Lower leg skin (tissue), 4 donors: ENCODE results near the gene GALE. TPM values are rescaled to one million over a fixed set of nuclear protein-coding genes. Genes with fewer than 3 reads are reported as not detected.

Source experiments
- DNase-seq, 2 donors: peaks; one replicate each; pipeline ENCODE4 v3.0.0-alpha.2; 2019; ENCODE audit warnings: low spot score in 2 of 2
- H3K4me3 ChIP-seq: fragments of 200-600 bp; sonication (generic); 2 replicates; pipeline ENCODE4 v1.5.1; 2017; ENCODE audit warnings: mild to moderate bottlenecking, low read depth; ENCODE audit not compliant: poor library complexity, severe bottlenecking
- CTCF ChIP-seq, 3 donors: fragments of 450-650 bp; IDR thresholded peaks; one replicate each; pipeline ENCODE4 v1.5.1; 2016; ENCODE audit warnings: antibody characterized with exemption in 3 of 3, mild to moderate bottlenecking in 3 of 3, moderate library complexity in 2 of 3
- POLR2A ChIP-seq, 2 donors: fragments of 450-650 bp; IDR thresholded peaks; one replicate each; pipeline ENCODE4 v1.6.1; 2016 to 2017; ENCODE audit warnings: antibody characterized with exemption in 2 of 2, mild to moderate bottlenecking in 1 of 2, moderate library complexity in 1 of 2
- WGBS, 2 donors: methylation state at CpG; one replicate each; pipeline ENCODE4 v1.1.5; 2018; 5-methylcytosine and 5-hydroxymethylcytosine counted together
- intact Hi-C: fragments of 100-400 bp; cut with DNase I; formaldehyde crosslinking; loops from one replicate; pipeline ENCODE4 v1.15.0; 2023; ENCODE audit warnings: low total_unique reads
- total RNA-seq, 4 donors: library from RNA; depleted of rRNA; stranded (reverse); fragments of >200 nt; gene quantifications; one replicate each; pipeline ENCODE4 v1.1.0, GENCODE V29; 2016

GALE gene
- total RNA-seq, 4 donors from 2014 or later: 12.8 to 39.3 (median 29.5) TPM

- 93 to 98% methylated on average over 4 of the region's 4 CpGs for WGBS, 2 donors
- no peak overlapping the region for H3K4me3 ChIP-seq
- intact Hi-C loops: no loop called here
- no peak for DNase-seq
- TF ChIP-seq CTCF (IDR thresholded peaks at IDR 0.05) (no peak), POLR2A (IDR thresholded peaks at IDR 0.05) (no peak)
Observed at GRCh38 chr1:23814016-23814415, 13.5 kb upstream of the GALE start.

DNA sequence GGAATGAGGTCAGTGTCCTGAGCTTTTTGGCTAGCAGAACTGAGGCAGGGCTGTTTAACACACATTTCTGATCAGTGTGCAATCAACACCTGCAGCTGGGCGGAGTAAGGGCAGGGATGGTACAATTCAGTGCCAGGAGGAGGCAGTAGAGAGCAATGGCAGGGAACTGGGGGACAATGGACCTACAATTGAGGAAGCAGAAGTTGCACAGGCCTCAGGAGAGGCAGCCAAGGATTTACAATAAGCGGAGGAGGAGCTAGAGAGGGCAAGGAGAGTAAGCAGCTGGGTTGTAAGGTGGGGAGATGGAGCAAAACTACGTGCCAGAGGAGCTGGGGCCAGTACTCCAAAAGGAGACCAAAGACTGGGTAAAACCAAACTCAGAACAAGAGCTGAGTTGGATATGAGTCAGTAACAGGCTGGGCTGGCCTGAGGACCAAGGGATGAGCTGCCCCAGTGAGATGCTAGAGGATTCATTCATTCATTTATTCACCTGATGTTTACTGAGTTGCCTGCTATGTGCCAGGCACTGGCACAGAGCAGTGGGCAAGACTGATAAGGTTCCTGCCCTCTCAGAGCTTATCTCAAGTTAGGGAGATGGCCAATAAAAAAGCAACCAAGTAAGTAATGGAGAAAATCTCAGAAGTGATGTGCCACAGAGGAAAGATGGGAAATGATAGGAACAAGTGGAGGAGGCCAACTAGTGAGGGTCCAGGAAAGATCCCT is 10.4 kb upstream of the GALE start:
- intact Hi-C loops: no loop called here
- no peak overlapping the region for H3K4me3 ChIP-seq
- TF ChIP-seq POLR2A (IDR thresholded peaks at IDR 0.05) (no peak), CTCF (IDR thresholded peaks at IDR 0.05) (no peak)
- DNase-seq: no peak
- 63 to 73% methylated on average over 3 of the region's 3 CpGs for WGBS, 2 donors

- DNase-seq: no peak
- WGBS, 2 donors: 34 to 41% methylated on average over 6 of the region's 6 CpGs
- intact Hi-C loops: no loop called here
- H3K4me3 ChIP-seq: no peak overlapping the region
- TF ChIP-seq POLR2A (IDR thresholded peaks at IDR 0.05) (no peak), CTCF (IDR thresholded peaks at IDR 0.05) (no peak)
Observed at GRCh38 chr1:23809751-23810171, 9.2 kb upstream of the GALE start.

DNA sequence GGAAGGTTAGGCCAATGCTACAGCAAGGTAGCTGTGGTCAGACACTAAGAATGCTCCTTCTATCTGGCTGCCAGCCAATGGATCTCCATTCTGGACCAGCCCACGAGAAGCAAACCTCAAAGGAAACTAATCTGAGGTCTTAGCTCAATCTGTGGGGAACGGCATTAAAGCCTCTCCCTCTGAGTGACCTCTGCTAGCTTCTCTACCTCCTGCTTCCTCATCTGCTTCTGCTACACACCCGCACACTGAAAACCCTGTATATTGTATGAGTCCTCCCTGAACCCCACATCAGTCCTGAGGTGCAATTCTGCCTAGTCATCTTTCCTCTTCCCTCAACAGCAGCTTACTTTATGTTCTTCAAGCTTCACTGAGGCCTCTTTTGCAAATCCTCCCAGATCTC is 6.9 kb upstream of the GALE start:
- TF ChIP-seq CTCF (IDR thresholded peaks at IDR 0.05) (no peak), POLR2A (IDR thresholded peaks at IDR 0.05) (no peak)
- no peak for DNase-seq
- 65 to 78% methylated on average over 3 of the region's 3 CpGs for WGBS, 2 donors
- no peak overlapping the region for H3K4me3 ChIP-seq
- intact Hi-C loops: no loop called here

GRCh38 chr1:23806280-23806679 is 5.7 kb upstream of the GALE start:
- TF ChIP-seq POLR2A (IDR thresholded peaks at IDR 0.05) (no peak), CTCF (IDR thresholded peaks at IDR 0.05) (no peak)
- intact Hi-C loops: no loop called here
- H3K4me3 ChIP-seq: no peak overlapping the region
- DNase-seq: no peak
- 73 to 75% methylated on average over 6 of the region's 6 CpGs for WGBS, 2 donors

DNA sequence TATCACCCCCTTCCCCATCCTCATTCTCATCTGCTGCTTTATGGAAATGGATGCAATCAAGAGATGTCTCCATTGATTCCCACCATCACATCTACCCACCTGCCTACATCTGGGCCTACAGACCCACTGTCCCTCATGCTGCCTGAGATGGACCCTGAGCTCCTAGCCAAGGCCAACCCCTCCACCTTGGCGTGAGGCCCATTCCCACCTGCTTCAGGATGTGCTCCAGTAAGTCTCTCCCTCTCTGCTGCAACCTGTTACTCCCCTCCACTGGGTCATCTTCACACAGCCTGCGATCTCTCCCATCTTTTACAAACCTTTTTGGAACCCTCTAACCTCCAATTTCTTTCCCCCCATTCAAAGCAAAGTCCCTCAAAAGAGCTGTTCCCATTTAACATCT is 4.5 kb upstream of the GALE start:
- WGBS, 2 donors: 93 to 98% methylated on average over 2 of the region's 2 CpGs
- DNase-seq: no peak
- intact Hi-C loops: no loop called here
- no peak overlapping the region for H3K4me3 ChIP-seq
- TF ChIP-seq CTCF (IDR thresholded peaks at IDR 0.05) (no peak), POLR2A (IDR thresholded peaks at IDR 0.05) (no peak)
